ENCODE results near the gene ADGRB3.

DNA sequence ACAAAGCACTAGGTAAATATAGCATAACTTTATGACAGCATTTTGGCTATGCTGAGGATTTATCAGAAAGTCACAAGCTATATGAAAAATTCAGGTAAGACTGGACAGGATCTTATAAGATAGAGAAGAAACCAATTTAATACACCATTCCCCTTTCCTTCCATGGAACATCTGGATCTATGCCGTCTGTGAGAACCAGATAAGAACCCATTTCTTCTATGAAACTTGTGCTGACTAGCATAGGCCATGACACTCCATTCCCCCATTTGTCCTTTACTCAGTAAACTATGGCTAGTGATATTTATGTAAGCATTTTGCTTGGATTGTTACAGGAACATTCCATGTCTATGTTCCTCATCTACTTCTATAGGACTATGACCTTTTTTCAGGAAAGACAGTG is 437.7 kb downstream of the ADGRB3 start:
- TF ChIP-seq EZH2 (optimal IDR thresholded peaks at IDR 0.05; ENCODE audit: low read depth, low read length) (no peak), CTCF (IDR thresholded peaks at IDR 0.05; ENCODE audit: low read length) (no peak), EZH2phosphoT487 (IDR thresholded peaks at IDR 0.05; ENCODE audit: low read length) (no peak)
